Esophagus (tissue), 2 donors: ENCODE measurements around the gene TPRG1L. TPM values are rescaled to one million over a fixed set of nuclear protein-coding genes. Genes with fewer than 3 reads are reported as not detected.
A peak's percentile ranks its signal among the peaks of the same experiment; 100 is the strongest.

Source experiments
- H3K27ac ChIP-seq, 2 donors: one replicate each; pipeline ENCODE4 v1.5.1; 2013; ENCODE audit warnings: low read depth in 2 of 2, mild to moderate bottlenecking in 2 of 2, inconsistent platforms in 1 of 2, low read length in 1 of 2, moderate library complexity in 1 of 2
- H3K27me3 ChIP-seq, 2 donors: one replicate each; pipeline ENCODE4 v1.6.1; 2013; ENCODE audit warnings: low read length in 2 of 2, control low read depth in 1 of 2, mild to moderate bottlenecking in 1 of 2; ENCODE audit not compliant: insufficient read depth in 2 of 2, control insufficient read depth in 1 of 2
- H3K36me3 ChIP-seq, 2 donors: one replicate each; pipeline ENCODE4 v1.6.1; 2013; ENCODE audit warnings: low read length in 1 of 2; ENCODE audit not compliant: control insufficient read depth in 2 of 2, insufficient read depth in 2 of 2
- H3K4me1 ChIP-seq, 2 donors: one replicate each; pipeline ENCODE4 v1.6.1; 2013; ENCODE audit warnings: low read length in 1 of 2; ENCODE audit not compliant: control insufficient read depth in 2 of 2, insufficient read depth in 2 of 2
- H3K4me3 ChIP-seq, 2 donors: one replicate each; pipeline ENCODE4 v1.5.1; 2013; ENCODE audit warnings: low read length in 2 of 2, mild to moderate bottlenecking in 2 of 2, low read depth in 1 of 2, moderate library complexity in 1 of 2
- H3K9me3 ChIP-seq, 2 donors: one replicate each; pipeline ENCODE4 v1.6.1; 2013; ENCODE audit warnings: mild to moderate bottlenecking in 2 of 2, low read depth in 1 of 2, low read length in 1 of 2, moderate library complexity in 1 of 2; ENCODE audit not compliant: control insufficient read depth in 2 of 2, insufficient read depth in 1 of 2
- WGBS, 2 donors: extraction: QIAGEN DNeasy Blood & Tissue Kit; methylation state at CpG; one replicate each; pipeline ENCODE4 v1.1.7; 2013; 5-methylcytosine and 5-hydroxymethylcytosine counted together
- polyA plus RNA-seq, 2 donors: library from polyadenylated mRNA; stranded (reverse); fragments of 200-250 nt; gene quantifications; one replicate each; pipeline ENCODE4 v1.2.3, GENCODE V29; 2013
- donor health status: healthy with polysubstance abuse.
- donor health status: Bipolar disorder and iron deficiency.

Gene TPRG1L
- polyA plus RNA-seq, 2 donors = 20.1 to 32.8 TPM

DNA sequence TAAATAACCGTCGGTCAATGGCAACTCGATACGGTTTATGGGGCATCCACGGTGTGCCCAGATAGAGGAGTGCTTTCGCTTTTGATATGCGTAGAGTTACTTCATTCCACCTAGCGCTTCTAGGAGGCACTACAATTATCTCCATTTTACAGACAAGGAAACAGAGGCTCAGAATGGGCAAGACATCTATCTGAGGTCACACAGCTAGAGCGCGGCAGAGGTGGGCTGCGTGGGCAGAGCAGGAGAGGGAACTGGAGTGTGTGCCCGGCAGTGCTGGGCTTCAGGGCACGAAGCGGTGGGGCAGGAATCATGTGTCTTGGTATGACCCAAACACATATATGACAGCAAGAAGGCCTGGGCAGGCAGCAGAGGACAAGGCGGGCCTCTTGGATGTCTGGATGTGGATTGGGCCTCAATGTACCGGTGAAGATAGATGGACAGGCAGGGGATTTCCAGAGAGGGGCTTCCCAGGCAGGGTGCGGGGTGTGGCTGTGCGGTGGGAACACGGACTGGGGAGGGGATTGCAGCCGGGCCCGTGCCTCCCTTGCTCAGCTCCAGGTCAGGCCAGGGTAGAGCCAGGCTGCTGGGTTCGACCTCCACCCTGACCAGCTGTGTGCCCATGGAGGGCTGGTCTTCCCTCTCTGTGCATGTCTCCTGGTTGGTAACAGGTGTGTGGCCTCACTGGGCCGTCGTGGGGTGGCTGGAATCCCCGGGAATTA lies 48.7 kb downstream of the TPRG1L start:
- no peak overlapping the region for H3K27ac ChIP-seq
- peaks cover 5 to 21% of the 10 kb centered on the region in 2 donors for H3K4me1 ChIP-seq
- no peak overlapping the region for H3K4me3 ChIP-seq
- no peaks in the 10 kb centered on the region for H3K36me3 ChIP-seq
- H3K27me3 ChIP-seq = no peaks in the 10 kb centered on the region
- H3K9me3 ChIP-seq = no peaks in the 10 kb centered on the region
- 74 to 78% methylated on average over 20 to 25 of the region's 25 CpGs for WGBS, 2 donors

- Histone ChIP-seq H3K27ac (no peak overlapping the region), H3K27me3 (no peaks in the 10 kb centered on the region), H3K9me3 (no peaks in the 10 kb centered on the region), H3K4me1 (peaks cover 3 to 14% of the 10 kb centered on the region in 2 donors), H3K4me3 (peak overlapping the region in 1 of 2 donors; percentile 11), H3K36me3 (no peaks in the 10 kb centered on the region)
- 48 to 49% methylated on average over 28 to 30 of the region's 30 CpGs for WGBS, 2 donors
Measured at GRCh38 chr1:3674100-3675094, 49.6 kb downstream of the TPRG1L start.

DNA sequence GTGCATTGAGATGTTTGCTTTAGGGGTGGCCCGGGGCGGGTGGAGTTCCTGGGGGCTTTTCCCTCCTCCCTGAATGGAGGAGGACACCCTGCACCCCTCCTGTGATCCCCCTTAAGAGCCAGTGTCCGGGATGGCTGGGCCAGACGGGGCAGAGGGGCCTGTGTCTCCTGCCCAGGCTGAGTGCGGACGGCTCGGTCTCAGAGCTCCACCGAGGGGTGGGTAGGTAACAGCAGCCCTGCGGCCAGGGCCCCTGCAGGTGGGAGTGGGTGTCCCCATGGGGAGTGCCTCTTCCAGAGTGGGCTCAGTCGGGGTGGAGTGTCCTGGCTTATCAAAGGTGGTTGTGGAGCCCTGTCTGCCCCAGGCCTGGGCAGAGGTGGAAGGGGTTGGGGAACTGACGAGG lies 50.6 kb downstream of the TPRG1L start:
- Histone ChIP-seq H3K4me3 (no peak overlapping the region), H3K27me3 (no peaks in the 10 kb centered on the region), H3K27ac (no peak overlapping the region), H3K9me3 (no peaks in the 10 kb centered on the region), H3K36me3 (no peaks in the 10 kb centered on the region), H3K4me1 (peaks cover 3 to 15% of the 10 kb centered on the region in 2 donors)
- 58 to 68% methylated on average over 11 of the region's 11 CpGs for WGBS, 2 donors

DNA sequence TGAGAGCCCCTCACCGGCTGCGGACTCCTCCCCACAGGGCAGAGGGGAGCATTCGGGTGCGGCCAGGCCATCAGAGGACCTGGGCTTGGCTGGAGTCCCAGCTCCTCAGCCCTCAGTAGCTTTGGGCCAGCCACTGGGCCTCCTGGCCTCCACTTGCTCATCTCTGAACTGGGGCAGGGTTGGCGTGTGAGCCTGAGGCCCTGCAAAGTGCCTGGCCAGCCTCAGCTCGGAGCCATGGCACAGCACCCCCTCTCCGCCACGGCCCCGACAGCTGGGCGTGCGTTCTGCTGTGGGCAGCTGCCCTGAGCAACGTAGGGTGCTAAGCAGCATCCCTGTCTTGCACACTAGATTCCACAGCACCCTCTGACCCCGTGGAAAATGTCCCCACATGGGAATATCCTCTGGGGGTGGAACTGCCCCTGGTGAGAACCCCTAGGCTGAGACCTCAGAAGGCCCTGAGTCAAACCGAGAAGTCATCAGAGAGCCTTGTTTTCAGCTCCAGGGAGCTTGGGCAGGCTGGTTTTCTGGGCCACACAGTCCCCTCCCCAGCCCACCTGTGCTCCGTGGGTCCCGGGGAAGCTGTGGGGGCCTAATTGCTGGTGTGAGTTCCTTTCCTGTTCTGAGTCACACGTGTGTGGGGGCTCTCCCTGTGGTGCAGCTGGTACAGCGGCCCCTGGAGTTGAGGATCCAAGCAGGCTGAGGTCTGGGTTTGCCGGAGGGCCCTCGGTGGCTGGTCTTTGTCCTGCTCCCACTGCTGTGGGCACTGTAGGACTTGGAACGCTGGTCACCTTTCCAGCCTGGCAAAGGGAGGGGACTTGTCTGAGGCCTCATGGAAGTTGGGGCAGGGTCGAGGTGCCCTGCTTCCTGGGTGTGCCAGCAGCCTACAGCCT lies 52.0 kb downstream of the TPRG1L start:
- Histone ChIP-seq H3K4me3 (no peak overlapping the region), H3K27me3 (no peaks in the 10 kb centered on the region), H3K36me3 (no peaks in the 10 kb centered on the region), H3K4me1 (peaks cover 2 to 18% of the 10 kb centered on the region in 2 donors), H3K9me3 (no peaks in the 10 kb centered on the region), H3K27ac (no peak overlapping the region)
- 69 to 76% methylated on average over 22 of the region's 22 CpGs for WGBS, 2 donors

DNA sequence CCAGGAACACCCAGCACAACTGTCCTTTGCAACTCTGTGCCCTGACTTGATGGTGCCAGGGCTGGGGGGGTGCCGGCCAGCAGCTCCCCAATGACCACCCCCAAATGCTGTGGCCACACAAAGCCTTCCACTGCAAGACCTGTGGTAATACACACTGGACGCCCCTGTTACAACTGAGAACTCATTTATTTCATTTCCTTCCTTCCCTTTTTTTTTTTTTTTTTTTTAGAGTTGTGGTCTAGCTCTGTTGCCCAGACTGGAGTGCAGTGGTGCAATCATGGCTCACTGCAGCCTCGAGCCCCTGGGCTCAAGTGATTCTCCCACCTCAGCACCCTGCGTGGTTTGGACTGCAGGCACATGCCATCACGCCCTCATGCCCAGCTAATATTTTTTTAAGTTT lies 52.7 kb downstream of the TPRG1L start:
- Histone ChIP-seq H3K27me3 (no peaks in the 10 kb centered on the region), H3K36me3 (no peaks in the 10 kb centered on the region), H3K4me1 (peaks cover 2 to 18% of the 10 kb centered on the region in 2 donors), H3K4me3 (no peak overlapping the region), H3K27ac (no peak overlapping the region), H3K9me3 (no peaks in the 10 kb centered on the region)
- 57 to 75% methylated on average over 5 of the region's 5 CpGs for WGBS, 2 donors

- Histone ChIP-seq H3K4me3 (no peak overlapping the region), H3K27me3 (no peaks in the 10 kb centered on the region), H3K9me3 (no peaks in the 10 kb centered on the region), H3K27ac (no peak overlapping the region), H3K4me1 (peaks cover 2 to 18% of the 10 kb centered on the region in 2 donors), H3K36me3 (no peaks in the 10 kb centered on the region)
- 76% methylated on average over 21 of the region's 21 CpGs for WGBS, 2 donors
Measured at GRCh38 chr1:3678361-3679097, 53.7 kb downstream of the TPRG1L start.

GRCh38 chr1:3679098-3679555 lies 54.3 kb downstream of the TPRG1L start:
- peaks cover 2 to 17% of the 10 kb centered on the region in 2 donors for H3K4me1 ChIP-seq
- H3K36me3 ChIP-seq = no peaks in the 10 kb centered on the region
- no peak overlapping the region for H3K4me3 ChIP-seq
- 66 to 78% methylated on average over 18 of the region's 18 CpGs for WGBS, 2 donors
- H3K27me3 ChIP-seq = no peaks in the 10 kb centered on the region
- no peak overlapping the region for H3K27ac ChIP-seq
- H3K9me3 ChIP-seq = no peaks in the 10 kb centered on the region
